Stimulated activated CD4-positive, alpha-beta T cell treated with anti-CD3 and anti-CD28 coated beads, Interleukin-12 subunit alpha, Interleukin-12 subunit beta, amount 100 ng/mL, for 24 hours (primary cell): Measurements from ENCODE around the gene TAS2R41.
"Not testable (repeated sequence)": the region's sequence is repeated elsewhere in the genome, so short reads cannot be mapped to it uniquely, and the experiment has no call there.

Experiments
- DNase-seq, 2 experiments: peaks; one replicate each; pipeline ENCODE4 v3.0.0-alpha.2; 2020; ENCODE audit warnings: low read depth in 2 of 2

Gene TAS2R41

GRCh38 chr7:143456992-143457793, 20.5 kb upstream of the TAS2R41 start:
- DNase-seq: no peak

- DNase-seq: no peak
These were observed 19.4 kb upstream of the TAS2R41 start for GRCh38 chr7:143458263-143458662.

- DNase-seq: no peak
These were observed 19.0 kb upstream of the TAS2R41 start for GRCh38 chr7:143458681-143459080.

- DNase-seq: no peak
These were observed 18.3 kb upstream of the TAS2R41 start for GRCh38 chr7:143459359-143459758.

- no peak for DNase-seq
These were observed 17.2 kb upstream of the TAS2R41 start for GRCh38 chr7:143460271-143460979.

- DNase-seq: no peak
These were observed 15.6 kb upstream of the TAS2R41 start for GRCh38 chr7:143462045-143462444.

- no peak for DNase-seq
These were observed 14.1 kb upstream of the TAS2R41 start for GRCh38 chr7:143463556-143463955.

- no peak for DNase-seq
These were observed 13.7 kb upstream of the TAS2R41 start for GRCh38 chr7:143463957-143464356.

- DNase-seq: no peak
These were observed 9.9 kb upstream of the TAS2R41 start for GRCh38 chr7:143467724-143468123.

- not testable (repeated sequence) for DNase-seq
These were observed 5.5 kb upstream of the TAS2R41 start for GRCh38 chr7:143472071-143472689.

GRCh38 chr7:143479055-143479766, 1.5 kb downstream of the TAS2R41 start:
- no peak for DNase-seq

GRCh38 chr7:143480501-143480900, 2.8 kb downstream of the TAS2R41 start:
- no peak for DNase-seq

GRCh38 chr7:143484119-143484518, 6.4 kb downstream of the TAS2R41 start:
- DNase-seq: no peak

- no peak for DNase-seq
These were observed 7.4 kb downstream of the TAS2R41 start for GRCh38 chr7:143485094-143485493.

- DNase-seq: no peak
These were observed 7.8 kb downstream of the TAS2R41 start for GRCh38 chr7:143485500-143485899.

- not testable (repeated sequence) for DNase-seq
These were observed 8.6 kb downstream of the TAS2R41 start for GRCh38 chr7:143486266-143486665.

GRCh38 chr7:143487061-143487460, 9.4 kb downstream of the TAS2R41 start:
- no peak for DNase-seq

- DNase-seq: no peak
These were observed 9.9 kb downstream of the TAS2R41 start for GRCh38 chr7:143487566-143487965.

- DNase-seq: no peak
These were observed 13.1 kb downstream of the TAS2R41 start for GRCh38 chr7:143490717-143491306.

GRCh38 chr7:143492043-143492471, 14.4 kb downstream of the TAS2R41 start:
- no peak for DNase-seq
